Measurements from ENCODE around the gene MOB3A. TPM values are rescaled to one million over a fixed set of nuclear protein-coding genes. Genes with fewer than 3 reads are reported as not detected.
A peak's percentile ranks its signal among the peaks of the same experiment; 100 is the strongest.

The MOB3A gene
- polyA plus RNA-seq, 1 donor (not counting 4 experiments of a cell fraction or from before 2014, with no cell fraction given) = 34.2 TPM

DNA sequence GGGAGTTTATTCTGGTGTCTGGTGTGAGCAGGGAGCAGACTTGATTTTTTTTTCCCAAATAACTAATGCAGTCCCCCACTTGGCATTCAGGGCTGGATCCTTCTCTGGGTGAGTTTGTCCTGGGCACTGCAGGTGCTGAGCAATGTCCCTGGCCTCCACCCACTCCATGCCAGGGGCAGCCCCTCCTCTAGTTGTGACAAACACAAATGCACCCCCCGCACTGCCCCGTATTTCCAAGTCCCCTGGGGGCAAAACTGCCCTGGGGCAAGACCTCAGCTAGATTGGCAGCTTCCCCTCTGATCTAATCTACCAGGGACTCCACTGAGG is 6.4 kb downstream of the MOB3A start:
- DNase-seq (ENCODE audit: low read depth, low spot score) = no peak
- Histone ChIP-seq H3K79me2 (ENCODE audit: control insufficient read depth, insufficient read depth, low read length) (peaks cover 15% of the 10 kb centered on the region), H3K9me1 (ENCODE audit: control insufficient read depth, extremely low read depth, insufficient read depth, low read length) (no peaks in the 10 kb centered on the region), H3K27me3 (ENCODE audit: control insufficient read depth, extremely low read depth, insufficient read depth, low read length) (no peaks in the 10 kb centered on the region), H3K4me2 (ENCODE audit: control insufficient read depth, extremely low read depth, insufficient read depth, low read depth, low read length) (peak overlapping the region; percentile 82), H4K20me1 (ENCODE audit: control insufficient read depth, extremely low read depth, insufficient read depth, low read length) (no peaks in the 10 kb centered on the region), H2AFZ (ENCODE audit: control insufficient read depth, low read length) (no peak overlapping the region), H3K4me3 (ENCODE audit: control insufficient read depth in 2 of 3, extremely low read depth in 1 of 3, insufficient read depth in 2 of 3, low read depth in 1 of 3, low read length in 3 of 3) (peak overlapping the region; percentile 12 to 63 (median 61)), H3K27ac (ENCODE audit: control insufficient read depth, insufficient read depth, low read length) (peak overlapping the region; percentile 94), H3K9ac (ENCODE audit: control insufficient read depth, extremely low read depth, insufficient read depth, low read length) (peak overlapping the region; percentile 69), H3K9me3 (ENCODE audit: control insufficient read depth, low read depth, low read length) (no peaks in the 10 kb centered on the region), H3K36me3 (ENCODE audit: control insufficient read depth in 2 of 2, extremely low read depth in 1 of 2, insufficient read depth in 2 of 2, low read length in 2 of 2) (peaks cover 3 to 16% of the 10 kb centered on the region in 2 experiments), H3K4me1 (ENCODE audit: control insufficient read depth, extremely low read depth, insufficient read depth, low read length) (peaks cover 80% of the 10 kb centered on the region)
- TF ChIP-seq EZH2 (IDR thresholded peaks at IDR 0.05; ENCODE audit: low read length) (no peak), CTCF (optimal IDR thresholded peaks at IDR 0.05 in 1 of 3, IDR thresholded peaks at IDR 0.05 in 1 of 3, conservative IDR thresholded peaks at IDR 0.05 in 1 of 3; ENCODE audit: extremely low read depth in 1 of 3, insufficient read depth in 2 of 3, low read length in 3 of 3) (no peak)
- no peak for FAIRE-seq
- dilution Hi-C loops (cut with MboI; ENCODE audit: extremely low pct_ligation_motif_present, low sequenced_read_pairs) = no loop called here

GRCh38 chr19:2089001-2089711 is 7.0 kb downstream of the MOB3A start:
- peak overlapping the region in 2 of 3 experiments; percentile 61 to 63 for H3K4me3 ChIP-seq (ENCODE audit: control insufficient read depth in 2 of 3, extremely low read depth in 1 of 3, insufficient read depth in 2 of 3, low read depth in 1 of 3, low read length in 3 of 3)
- TF ChIP-seq EZH2 (IDR thresholded peaks at IDR 0.05; ENCODE audit: low read length) = no peak
- TF ChIP-seq CTCF (optimal IDR thresholded peaks at IDR 0.05 in 1 of 3, IDR thresholded peaks at IDR 0.05 in 1 of 3, conservative IDR thresholded peaks at IDR 0.05 in 1 of 3; ENCODE audit: extremely low read depth in 1 of 3, insufficient read depth in 2 of 3, low read length in 3 of 3) = peak; percentile 4 to 31 (median 28)
- no peaks in the 10 kb centered on the region for H3K27me3 ChIP-seq (ENCODE audit: control insufficient read depth, extremely low read depth, insufficient read depth, low read length)
- no peak overlapping the region for H2AFZ ChIP-seq (ENCODE audit: control insufficient read depth, low read length)
- H3K9me1 ChIP-seq (ENCODE audit: control insufficient read depth, extremely low read depth, insufficient read depth, low read length) = no peaks in the 10 kb centered on the region
- FAIRE-seq (peak; percentile 75), DNase-seq (ENCODE audit: low read depth, low spot score) (peak; percentile 93)
- peak overlapping the region; percentile 69 for H3K9ac ChIP-seq (ENCODE audit: control insufficient read depth, extremely low read depth, insufficient read depth, low read length)
- H3K4me1 ChIP-seq (ENCODE audit: control insufficient read depth, extremely low read depth, insufficient read depth, low read length) = peaks cover 74% of the 10 kb centered on the region
- H3K27ac ChIP-seq (ENCODE audit: control insufficient read depth, insufficient read depth, low read length) = peak overlapping the region; percentile 94
- H3K79me2 ChIP-seq (ENCODE audit: control insufficient read depth, insufficient read depth, low read length) = peaks cover 10% of the 10 kb centered on the region
- H3K36me3 ChIP-seq (ENCODE audit: control insufficient read depth in 2 of 2, extremely low read depth in 1 of 2, insufficient read depth in 2 of 2, low read length in 2 of 2) = peaks cover 0 to 11% of the 10 kb centered on the region in 2 experiments
- dilution Hi-C loops (cut with MboI; ENCODE audit: extremely low pct_ligation_motif_present, low sequenced_read_pairs) = no loop called here
- H3K4me2 ChIP-seq (ENCODE audit: control insufficient read depth, extremely low read depth, insufficient read depth, low read depth, low read length) = peak overlapping the region; percentile 82
- H3K9me3 ChIP-seq (ENCODE audit: control insufficient read depth, low read depth, low read length) = no peaks in the 10 kb centered on the region
- H4K20me1 ChIP-seq (ENCODE audit: control insufficient read depth, extremely low read depth, insufficient read depth, low read length) = no peaks in the 10 kb centered on the region
